Natural killer cell (primary cell): ENCODE measurements around the gene EFNB2. TPM values are rescaled to one million over a fixed set of nuclear protein-coding genes. Genes with fewer than 3 reads are reported as not detected.

Experiments
- ATAC-seq, 3 donors: fragments of 150-1000 bp in 2 of 3; fragments of 200-7000 bp in 1 of 3; cut with Tn5 transposase; 1 replicate in 1 of 3; 2 replicates in 2 of 3; pipeline ENCODE4 v1.10.0; 2021; ENCODE audit warnings: mild to moderate bottlenecking in 2 of 3, moderate library complexity in 2 of 3
- DNase-seq, 2 donors: peaks; one replicate each; pipeline versions ENCODE4 v3.0.0 to v3.0.0-alpha.2; 2013 to 2021; ENCODE audit warnings: mixed read lengths in 1 of 2
- H3K27ac ChIP-seq: one replicate; pipeline ENCODE4 v1.5.1; 2013; ENCODE audit warnings: mild to moderate bottlenecking, low read length
- H3K27me3 ChIP-seq: one replicate; pipeline ENCODE4 v1.6.1; 2013; ENCODE audit warnings: low read length; ENCODE audit not compliant: control insufficient read depth, insufficient read depth
- H3K36me3 ChIP-seq: one replicate; pipeline ENCODE4 v1.6.1; 2013; ENCODE audit warnings: low read length; ENCODE audit not compliant: control insufficient read depth, insufficient read depth
- H3K4me1 ChIP-seq: one replicate; pipeline ENCODE4 v1.6.1; 2013; ENCODE audit warnings: low read length; ENCODE audit not compliant: control insufficient read depth, insufficient read depth
- H3K4me3 ChIP-seq: one replicate; pipeline ENCODE4 v1.5.1; 2013; ENCODE audit warnings: low read length
- H3K9me3 ChIP-seq: one replicate; pipeline ENCODE4 v1.6.1; 2013; ENCODE audit warnings: low read length; ENCODE audit not compliant: control insufficient read depth, insufficient read depth
- H3K27ac Mint-ChIP-seq, 2 donors: one replicate each; pipeline ENCODE4 v1.8.0; 2022; ENCODE audit warnings: mild to moderate bottlenecking in 2 of 2, mixed read lengths in 2 of 2, moderate library complexity in 1 of 2
- H3K27me3 Mint-ChIP-seq, 2 donors: one replicate each; pipeline ENCODE4 v1.8.0; 2022; ENCODE audit warnings: low read depth in 2 of 2, mixed read lengths in 2 of 2
- H3K36me3 Mint-ChIP-seq: one replicate; pipeline ENCODE4 v1.8.0; 2022; ENCODE audit warnings: mixed read lengths
- H3K4me1 Mint-ChIP-seq, 2 donors: one replicate each; pipeline ENCODE4 v1.8.0; 2022; ENCODE audit warnings: mixed read lengths in 2 of 2
- H3K4me3 Mint-ChIP-seq: one replicate; pipeline ENCODE4 v1.8.0; 2022; ENCODE audit warnings: mild to moderate bottlenecking, moderate library complexity, mixed read lengths
- H3K9me3 Mint-ChIP-seq, 2 donors: one replicate each; pipeline ENCODE4 v1.8.0; 2022; ENCODE audit warnings: mixed read lengths in 2 of 2
- CTCF ChIP-seq: fragments of 200-600 bp; IDR thresholded peaks from one replicate; pipeline ENCODE4 v1.8.0; 2022; ENCODE audit warnings: antibody characterized with exemption
- WGBS: methylation state at CpG from one replicate; pipeline ENCODE4 v1.1.7; 2013; ENCODE audit warnings: missing lambda C conversion rate; ENCODE audit not compliant: insufficient coverage; 5-methylcytosine and 5-hydroxymethylcytosine counted together
- intact Hi-C: fragments of 100-400 bp; cut with micrococcal nuclease; formaldehyde crosslinking; loops from one replicate; pipeline ENCODE4 v1.14.2; 2022
- total RNA-seq, 4 donors: library from RNA; stranded (reverse); fragments of 120-200 nt in 1 of 4; gene quantifications; one replicate each; pipeline versions ENCODE4 v1.2.3 to v1.2.4, GENCODE V29; 2013 to 2022

Gene EFNB2
- total RNA-seq, 3 donors from 2014 or later (not counting 1 experiment from before 2014, with no cell fraction given) = 0.16 to 0.33 (median 0.33) TPM

DNA sequence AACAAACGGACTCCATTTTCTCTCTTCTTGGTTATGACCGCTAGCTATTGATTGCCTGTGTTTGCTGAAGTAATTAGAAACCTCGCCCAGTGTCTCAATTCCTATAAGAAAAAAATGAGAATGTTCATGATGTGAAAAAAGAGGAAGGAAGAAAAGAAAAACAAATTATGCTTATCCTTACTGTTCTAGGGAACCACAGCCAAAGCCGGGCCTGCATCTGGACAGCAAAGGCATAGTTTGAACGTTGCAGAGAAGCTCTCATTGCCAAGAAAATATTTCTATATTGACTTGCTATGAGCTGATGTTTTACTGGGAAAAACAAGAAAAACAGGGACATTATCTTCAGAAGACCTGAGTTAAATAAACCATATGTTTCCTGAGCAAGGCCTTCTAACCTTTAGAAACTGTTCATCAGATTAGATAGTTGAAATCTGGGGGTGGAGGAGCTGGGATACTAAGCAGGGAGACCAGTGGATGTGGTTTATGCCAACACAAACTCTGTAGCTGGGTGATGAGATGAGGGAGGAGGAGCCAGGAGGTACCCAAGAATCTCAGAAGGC is 55.0 kb downstream of the EFNB2 start:
- H3K27me3 Mint-ChIP-seq = peaks cover 17 to 31% of the 10 kb centered on the region in 2 donors
- Histone ChIP-seq H3K4me1 (no peaks in the 10 kb centered on the region), H3K27me3 (no peaks in the 10 kb centered on the region), H3K36me3 (no peaks in the 10 kb centered on the region), H3K4me3 (no peak overlapping the region), H3K9me3 (no peaks in the 10 kb centered on the region), H3K27ac (no peak overlapping the region)
- no peak overlapping the region for H3K27ac Mint-ChIP-seq
- 58% methylated on average over 5 of the region's 5 CpGs for WGBS
- no peak for DNase-seq
- H3K9me3 Mint-ChIP-seq = peaks cover 0 to 3% of the 10 kb centered on the region in 2 donors
- no peak for TF ChIP-seq CTCF
- no peak for ATAC-seq
- no peak overlapping the region for H3K4me3 Mint-ChIP-seq
- intact Hi-C loops = no loop called here
- H3K36me3 Mint-ChIP-seq = no peaks in the 10 kb centered on the region
- H3K4me1 Mint-ChIP-seq = no peaks in the 10 kb centered on the region

- Histone ChIP-seq H3K36me3 (no peaks in the 10 kb centered on the region), H3K27me3 (no peaks in the 10 kb centered on the region), H3K27ac (no peak overlapping the region), H3K4me3 (no peak overlapping the region), H3K9me3 (no peaks in the 10 kb centered on the region), H3K4me1 (no peaks in the 10 kb centered on the region)
- WGBS = 92% methylated on average over 15 of the region's 15 CpGs
- Mint-ChIP-seq H3K9me3 (peaks cover 0 to 3% of the 10 kb centered on the region in 2 donors), H3K4me3 (no peak overlapping the region), H3K27ac (no peak overlapping the region), H3K4me1 (no peaks in the 10 kb centered on the region), H3K27me3 (peaks cover 15 to 26% of the 10 kb centered on the region in 2 donors), H3K36me3 (no peaks in the 10 kb centered on the region)
- intact Hi-C loops = no loop called here
- no peak for ATAC-seq
- no peak for TF ChIP-seq CTCF
- no peak for DNase-seq
Observed at GRCh38 chr13:106479929-106480328, 55.5 kb downstream of the EFNB2 start.

DNA sequence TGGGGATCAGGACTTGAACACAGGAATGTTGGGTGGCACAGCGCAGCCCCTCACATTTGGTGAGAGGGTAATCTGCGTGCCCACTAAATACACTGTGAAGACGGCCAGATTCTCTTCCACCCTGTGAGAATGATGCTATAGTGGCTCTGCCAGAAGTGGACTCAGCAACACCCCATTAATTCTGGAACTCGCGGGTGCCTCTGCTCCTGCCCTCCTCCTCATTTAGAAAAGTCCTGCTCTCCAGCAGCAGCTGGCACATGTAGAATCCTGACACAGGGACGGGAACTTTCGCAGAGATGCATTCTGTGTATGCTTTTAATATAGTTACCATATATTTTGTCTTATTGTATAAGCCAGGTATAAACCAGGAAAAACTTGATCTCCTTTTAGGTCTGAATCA is 57.3 kb downstream of the EFNB2 start:
- H3K4me1 ChIP-seq = no peaks in the 10 kb centered on the region
- TF ChIP-seq CTCF = no peak
- H3K27ac Mint-ChIP-seq = no peak overlapping the region
- H3K27me3 ChIP-seq = no peaks in the 10 kb centered on the region
- H3K27ac ChIP-seq = no peak overlapping the region
- H3K4me1 Mint-ChIP-seq = no peaks in the 10 kb centered on the region
- H3K4me3 Mint-ChIP-seq = no peak overlapping the region
- H3K9me3 ChIP-seq = no peaks in the 10 kb centered on the region
- no peaks in the 10 kb centered on the region for H3K36me3 ChIP-seq
- H3K27me3 Mint-ChIP-seq = peaks cover 15 to 17% of the 10 kb centered on the region in 2 donors
- intact Hi-C loops = no loop called here
- DNase-seq (no peak), ATAC-seq (no peak)
- H3K9me3 Mint-ChIP-seq = peaks cover 0 to 3% of the 10 kb centered on the region in 2 donors
- H3K4me3 ChIP-seq = no peak overlapping the region
- H3K36me3 Mint-ChIP-seq = no peaks in the 10 kb centered on the region
- WGBS = 97% methylated on average over 5 of the region's 7 CpGs

DNA sequence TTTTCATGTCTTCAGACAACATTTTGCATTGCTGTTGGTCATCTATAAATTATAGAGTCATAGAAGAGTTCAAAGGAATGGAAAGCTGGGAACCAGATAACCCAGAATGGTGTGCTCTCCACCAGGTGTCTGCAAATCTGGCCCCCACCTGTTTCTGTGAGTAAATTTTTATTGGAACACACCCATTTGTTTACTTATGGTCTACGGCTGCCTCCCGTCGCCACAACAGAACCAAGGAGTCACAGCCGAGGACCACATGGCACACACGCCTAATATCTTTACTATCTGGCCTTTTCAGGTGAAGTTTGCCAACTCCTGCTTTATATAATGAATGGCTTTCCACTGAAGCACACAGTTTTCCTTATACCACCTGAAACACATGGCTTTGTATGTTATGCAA is 58.2 kb downstream of the EFNB2 start:
- Histone ChIP-seq H3K27me3 (no peaks in the 10 kb centered on the region), H3K9me3 (no peaks in the 10 kb centered on the region), H3K36me3 (no peaks in the 10 kb centered on the region), H3K4me1 (no peaks in the 10 kb centered on the region), H3K4me3 (no peak overlapping the region), H3K27ac (no peak overlapping the region)
- Mint-ChIP-seq H3K27me3 (peaks cover 10 to 11% of the 10 kb centered on the region in 2 donors), H3K4me3 (no peak overlapping the region), H3K36me3 (no peaks in the 10 kb centered on the region), H3K27ac (no peak overlapping the region), H3K4me1 (no peaks in the 10 kb centered on the region), H3K9me3 (peaks cover 0 to 1% of the 10 kb centered on the region in 2 donors)
- DNase-seq (no peak), ATAC-seq (no peak)
- WGBS = 95% methylated on average over 5 of the region's 5 CpGs
- intact Hi-C loops = no loop called here
- no peak for TF ChIP-seq CTCF
